Measurements from ENCODE around the gene TTPAL.

Gene TTPAL, protein sequence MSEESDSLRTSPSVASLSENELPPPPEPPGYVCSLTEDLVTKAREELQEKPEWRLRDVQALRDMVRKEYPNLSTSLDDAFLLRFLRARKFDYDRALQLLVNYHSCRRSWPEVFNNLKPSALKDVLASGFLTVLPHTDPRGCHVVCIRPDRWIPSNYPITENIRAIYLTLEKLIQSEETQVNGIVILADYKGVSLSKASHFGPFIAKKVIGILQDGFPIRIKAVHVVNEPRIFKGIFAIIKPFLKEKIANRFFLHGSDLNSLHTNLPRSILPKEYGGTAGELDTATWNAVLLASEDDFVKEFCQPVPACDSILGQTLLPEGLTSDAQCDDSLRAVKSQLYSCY

DNA sequence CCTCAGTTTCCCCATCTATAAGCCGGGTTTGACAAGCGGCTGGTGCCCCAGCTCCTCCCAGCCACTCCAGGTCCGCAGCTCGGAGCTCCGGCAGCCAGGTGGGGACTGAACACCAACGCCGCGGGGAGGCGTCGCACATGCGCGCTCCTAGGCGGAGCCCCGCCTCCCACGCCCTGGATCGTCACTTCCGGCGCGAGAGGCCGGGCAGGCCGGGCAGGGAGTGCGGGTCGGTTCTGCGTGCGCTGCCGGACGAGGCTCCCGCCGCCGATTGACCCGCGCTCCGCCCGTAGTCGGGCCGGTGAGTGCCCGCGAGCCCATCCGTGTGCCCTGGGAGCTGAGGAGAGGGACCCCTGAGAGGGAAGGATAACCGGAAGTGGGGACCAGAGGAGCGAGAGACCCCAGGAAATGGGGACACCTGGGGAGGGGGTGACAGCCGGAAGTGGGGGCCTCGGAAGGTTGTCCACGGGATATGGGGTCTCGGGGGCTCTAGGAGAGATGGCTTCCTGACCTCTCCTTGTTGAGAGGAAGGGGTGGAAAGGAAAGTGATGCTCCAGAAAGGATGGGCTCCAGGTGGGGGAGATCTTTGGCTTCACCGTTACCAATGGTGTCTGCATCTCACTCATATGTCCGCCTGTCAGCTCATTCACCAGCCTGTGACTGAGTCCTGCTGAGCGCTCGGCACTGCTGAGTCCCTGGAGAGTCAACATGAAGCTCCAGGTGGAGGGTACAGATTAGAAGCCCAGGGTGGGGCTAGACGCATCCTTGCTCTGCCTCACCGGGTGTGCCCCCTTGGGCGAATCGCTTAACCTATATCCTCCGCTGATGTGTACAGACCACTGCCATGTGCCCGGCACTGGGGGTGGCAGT is at the start of gene TTPAL:
Gene TTPAL (plus strand): TSS at position 181 of the 867 bp plus-strand sequence. CDS start 4,126 bp downstream, outside the sequence.
- Histone ChIP-seq H3K4me1 (ENCODE audit: control insufficient read depth in 1 of 2, insufficient read depth in 2 of 2, low read length in 2 of 2) (peaks cover 5 to 22% of the 10 kb centered on the region in 2 donors), H3K27me3 (ENCODE audit: control insufficient read depth in 1 of 2, insufficient read depth in 2 of 2, low read length in 2 of 2) (no peaks in the 10 kb centered on the region), H3K9ac (ENCODE audit: low read depth in 1 of 2, low read length in 2 of 2) (peak within 1 kb of the TSS; percentile 89 to 98), H3K27ac (ENCODE audit: low read depth, low read length) (peak within 1 kb of the TSS; percentile 64), H3K36me3 (ENCODE audit: control insufficient read depth in 1 of 2, insufficient read depth in 2 of 2, low read length in 2 of 2) (peaks cover 11 to 13% of the 10 kb centered on the region in 2 donors), H3K9me3 (ENCODE audit: control insufficient read depth in 1 of 2, low read length in 2 of 2) (no peaks in the 10 kb centered on the region), H3K4me3 (ENCODE audit: low read depth in 1 of 2, low read length in 2 of 2) (peak within 1 kb of the TSS; percentile 84 to 97)

DNA sequence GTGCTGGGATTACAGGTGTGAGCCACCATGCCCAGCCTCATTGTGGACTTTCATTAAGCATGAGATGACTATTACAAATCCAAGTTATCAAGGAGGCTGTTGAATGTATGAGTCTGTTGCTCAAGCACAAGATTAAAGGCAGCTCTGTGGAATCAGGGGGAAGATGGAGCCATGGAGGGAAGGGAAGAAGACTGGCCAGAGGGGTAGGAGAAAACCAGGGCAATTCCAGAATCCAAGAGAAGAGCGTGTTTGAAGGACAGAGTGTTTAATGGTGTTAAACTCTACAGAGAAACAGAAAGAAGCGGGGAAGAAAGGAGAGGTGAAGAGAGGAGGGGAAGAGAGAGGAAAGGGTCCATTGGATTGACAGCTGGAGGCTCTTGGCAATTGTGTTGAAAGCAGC is 49.8 kb upstream of the TTPAL start:
- Histone ChIP-seq H3K27me3 (ENCODE audit: control insufficient read depth in 1 of 2, insufficient read depth in 2 of 2, low read length in 2 of 2) (no peaks in the 10 kb centered on the region), H3K4me1 (ENCODE audit: control insufficient read depth in 1 of 2, insufficient read depth in 2 of 2, low read length in 2 of 2) (peaks cover 23 to 35% of the 10 kb centered on the region in 2 donors), H3K9me3 (ENCODE audit: control insufficient read depth in 1 of 2, low read length in 2 of 2) (no peaks in the 10 kb centered on the region), H3K36me3 (ENCODE audit: control insufficient read depth in 1 of 2, insufficient read depth in 2 of 2, low read length in 2 of 2) (peaks cover 41 to 73% of the 10 kb centered on the region in 2 donors), H3K27ac (ENCODE audit: low read depth, low read length) (no peak overlapping the region), H3K4me3 (ENCODE audit: low read depth in 1 of 2, low read length in 2 of 2) (no peak overlapping the region), H3K9ac (ENCODE audit: low read depth in 1 of 2, low read length in 2 of 2) (no peak overlapping the region)

DNA sequence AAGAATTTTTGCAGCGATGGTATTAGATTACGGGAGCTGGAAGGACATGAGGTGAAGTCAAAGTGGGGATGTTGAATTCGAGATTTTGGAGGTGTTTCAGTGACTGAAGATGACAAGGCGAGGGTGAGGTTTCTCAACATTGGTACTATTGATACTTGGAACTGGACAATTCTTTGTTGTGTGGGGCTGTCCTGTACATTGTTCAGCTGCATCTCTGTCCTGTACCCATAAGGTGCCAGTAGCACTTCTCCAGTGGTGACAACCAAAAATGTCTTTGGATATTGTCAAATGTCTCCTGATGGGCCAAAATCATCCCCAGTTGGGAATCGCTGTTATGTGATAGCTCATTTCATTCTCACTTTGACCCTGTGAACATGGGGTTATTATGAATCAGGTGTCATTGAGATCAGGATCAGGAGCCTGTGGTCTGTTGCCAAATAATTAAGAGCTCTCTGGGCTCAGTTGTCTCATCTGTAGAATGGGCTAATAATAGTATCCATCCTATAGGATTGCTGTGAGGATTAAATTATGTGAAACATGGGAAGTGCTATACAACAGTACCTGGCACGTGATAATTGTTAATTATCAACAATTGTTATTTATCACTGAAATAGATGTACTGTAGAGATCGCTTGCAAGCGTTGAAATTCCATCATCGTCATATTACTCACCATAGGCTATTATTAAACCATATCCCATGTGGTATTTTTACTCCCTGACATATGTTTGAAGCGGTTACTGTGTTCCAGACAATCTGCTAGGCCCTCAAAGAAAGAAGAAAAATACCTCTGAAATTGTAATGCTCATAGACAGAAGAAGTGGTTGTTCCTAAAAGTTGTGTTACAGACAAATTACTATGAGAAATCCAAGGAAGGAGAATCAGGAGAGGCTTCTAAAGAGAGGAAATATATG is 48.5 kb upstream of the TTPAL start:
- H3K27ac ChIP-seq (ENCODE audit: low read depth, low read length): no peak overlapping the region
- peaks cover 31% of the 10 kb centered on the region in 2 donors for H3K4me1 ChIP-seq (ENCODE audit: control insufficient read depth in 1 of 2, insufficient read depth in 2 of 2, low read length in 2 of 2)
- H3K27me3 ChIP-seq (ENCODE audit: control insufficient read depth in 1 of 2, insufficient read depth in 2 of 2, low read length in 2 of 2): no peaks in the 10 kb centered on the region
- H3K9ac ChIP-seq (ENCODE audit: low read depth in 1 of 2, low read length in 2 of 2): no peak overlapping the region
- no peaks in the 10 kb centered on the region for H3K9me3 ChIP-seq (ENCODE audit: control insufficient read depth in 1 of 2, low read length in 2 of 2)
- H3K36me3 ChIP-seq (ENCODE audit: control insufficient read depth in 1 of 2, insufficient read depth in 2 of 2, low read length in 2 of 2): peaks cover 37 to 65% of the 10 kb centered on the region in 2 donors
- H3K4me3 ChIP-seq (ENCODE audit: low read depth in 1 of 2, low read length in 2 of 2): no peak overlapping the region

DNA sequence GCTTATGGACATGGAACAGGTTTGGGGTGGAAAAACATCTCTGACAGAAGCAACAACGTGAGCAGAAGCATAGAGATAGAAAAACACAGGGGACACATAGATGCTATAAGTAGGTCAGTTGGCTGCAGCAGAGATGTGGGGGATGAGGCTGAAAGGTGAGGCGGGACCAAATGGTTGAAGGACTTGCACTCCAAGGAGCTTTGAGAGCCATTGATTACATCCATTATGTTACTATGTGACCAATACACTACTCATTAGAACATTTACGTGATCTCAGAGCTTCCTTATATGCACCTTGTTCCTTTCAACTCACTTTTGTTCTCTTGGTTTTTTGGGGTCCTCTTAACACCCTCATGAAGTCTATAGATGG is 47.9 kb upstream of the TTPAL start:
- Histone ChIP-seq H3K4me1 (ENCODE audit: control insufficient read depth in 1 of 2, insufficient read depth in 2 of 2, low read length in 2 of 2) (peaks cover 30 to 31% of the 10 kb centered on the region in 2 donors), H3K9ac (ENCODE audit: low read depth in 1 of 2, low read length in 2 of 2) (no peak overlapping the region), H3K4me3 (ENCODE audit: low read depth in 1 of 2, low read length in 2 of 2) (no peak overlapping the region), H3K9me3 (ENCODE audit: control insufficient read depth in 1 of 2, low read length in 2 of 2) (no peaks in the 10 kb centered on the region), H3K27me3 (ENCODE audit: control insufficient read depth in 1 of 2, insufficient read depth in 2 of 2, low read length in 2 of 2) (no peaks in the 10 kb centered on the region), H3K36me3 (ENCODE audit: control insufficient read depth in 1 of 2, insufficient read depth in 2 of 2, low read length in 2 of 2) (peaks cover 35 to 62% of the 10 kb centered on the region in 2 donors), H3K27ac (ENCODE audit: low read depth, low read length) (no peak overlapping the region)

DNA sequence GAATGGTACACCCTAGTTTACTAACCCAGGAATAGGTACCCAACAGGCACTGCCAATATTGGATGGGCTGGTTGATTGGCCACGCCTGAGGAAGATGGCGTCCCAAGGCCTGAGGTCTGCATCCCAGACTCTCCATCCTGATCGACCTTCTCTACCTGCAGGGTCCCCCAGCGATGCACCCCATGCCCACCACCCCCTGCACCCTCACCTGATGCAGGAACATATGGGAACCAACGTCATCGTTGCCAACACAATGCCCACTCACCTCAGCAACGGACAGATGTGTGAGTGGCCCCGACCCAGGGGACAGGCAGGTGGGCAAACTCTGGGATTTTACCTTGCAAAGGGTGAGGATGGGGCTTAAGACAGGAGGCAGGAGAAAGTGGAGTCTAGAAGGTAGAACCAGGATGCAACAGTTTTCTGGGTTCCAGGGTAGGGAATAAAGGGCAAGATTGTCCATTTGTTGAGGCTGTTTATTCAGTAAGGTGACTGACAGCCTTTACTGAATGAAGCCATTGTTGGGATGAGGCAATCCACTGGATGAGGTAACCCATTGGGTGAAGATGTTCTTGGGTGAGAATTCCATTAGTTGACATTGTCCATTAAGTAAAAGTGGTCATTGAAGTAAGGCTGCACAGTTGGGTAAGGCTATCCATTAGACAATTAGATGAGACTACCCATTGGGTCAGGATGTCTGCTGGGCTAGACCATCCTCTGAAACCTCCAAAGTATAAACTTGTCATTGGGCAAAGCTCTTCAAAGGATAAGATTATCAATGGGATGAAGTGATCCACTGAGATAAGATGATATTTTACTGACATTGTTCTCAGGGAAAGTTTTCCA is 47.3 kb upstream of the TTPAL start:
- Histone ChIP-seq H3K4me1 (ENCODE audit: control insufficient read depth in 1 of 2, insufficient read depth in 2 of 2, low read length in 2 of 2) (peaks cover 30 to 31% of the 10 kb centered on the region in 2 donors), H3K9ac (ENCODE audit: low read depth in 1 of 2, low read length in 2 of 2) (no peak overlapping the region), H3K27me3 (ENCODE audit: control insufficient read depth in 1 of 2, insufficient read depth in 2 of 2, low read length in 2 of 2) (no peaks in the 10 kb centered on the region), H3K27ac (ENCODE audit: low read depth, low read length) (no peak overlapping the region), H3K36me3 (ENCODE audit: control insufficient read depth in 1 of 2, insufficient read depth in 2 of 2, low read length in 2 of 2) (peaks cover 33 to 59% of the 10 kb centered on the region in 2 donors), H3K9me3 (ENCODE audit: control insufficient read depth in 1 of 2, low read length in 2 of 2) (no peaks in the 10 kb centered on the region), H3K4me3 (ENCODE audit: low read depth in 1 of 2, low read length in 2 of 2) (no peak overlapping the region)

DNA sequence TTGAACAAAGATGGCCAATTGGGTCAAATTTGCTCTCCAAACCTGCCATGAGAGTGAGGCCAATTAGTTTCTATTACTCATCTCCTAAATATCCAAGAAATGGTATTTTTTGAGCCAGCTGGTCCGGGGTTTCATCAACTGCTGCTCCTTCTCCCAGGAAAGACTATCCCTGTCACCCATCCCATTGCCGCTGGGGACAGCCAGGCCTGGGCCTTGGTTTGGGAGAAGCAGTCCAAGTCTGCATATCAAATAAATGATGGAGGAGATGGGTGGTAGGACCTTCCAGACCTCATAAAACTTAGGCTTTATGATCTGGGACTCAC is 46.7 kb upstream of the TTPAL start:
- no peaks in the 10 kb centered on the region for H3K27me3 ChIP-seq (ENCODE audit: control insufficient read depth in 1 of 2, insufficient read depth in 2 of 2, low read length in 2 of 2)
- no peak overlapping the region for H3K9ac ChIP-seq (ENCODE audit: low read depth in 1 of 2, low read length in 2 of 2)
- H3K27ac ChIP-seq (ENCODE audit: low read depth, low read length): no peak overlapping the region
- no peak overlapping the region for H3K4me3 ChIP-seq (ENCODE audit: low read depth in 1 of 2, low read length in 2 of 2)
- H3K4me1 ChIP-seq (ENCODE audit: control insufficient read depth in 1 of 2, insufficient read depth in 2 of 2, low read length in 2 of 2): peaks cover 35 to 36% of the 10 kb centered on the region in 2 donors
- peaks cover 28 to 53% of the 10 kb centered on the region in 2 donors for H3K36me3 ChIP-seq (ENCODE audit: control insufficient read depth in 1 of 2, insufficient read depth in 2 of 2, low read length in 2 of 2)
- no peaks in the 10 kb centered on the region for H3K9me3 ChIP-seq (ENCODE audit: control insufficient read depth in 1 of 2, low read length in 2 of 2)

DNA sequence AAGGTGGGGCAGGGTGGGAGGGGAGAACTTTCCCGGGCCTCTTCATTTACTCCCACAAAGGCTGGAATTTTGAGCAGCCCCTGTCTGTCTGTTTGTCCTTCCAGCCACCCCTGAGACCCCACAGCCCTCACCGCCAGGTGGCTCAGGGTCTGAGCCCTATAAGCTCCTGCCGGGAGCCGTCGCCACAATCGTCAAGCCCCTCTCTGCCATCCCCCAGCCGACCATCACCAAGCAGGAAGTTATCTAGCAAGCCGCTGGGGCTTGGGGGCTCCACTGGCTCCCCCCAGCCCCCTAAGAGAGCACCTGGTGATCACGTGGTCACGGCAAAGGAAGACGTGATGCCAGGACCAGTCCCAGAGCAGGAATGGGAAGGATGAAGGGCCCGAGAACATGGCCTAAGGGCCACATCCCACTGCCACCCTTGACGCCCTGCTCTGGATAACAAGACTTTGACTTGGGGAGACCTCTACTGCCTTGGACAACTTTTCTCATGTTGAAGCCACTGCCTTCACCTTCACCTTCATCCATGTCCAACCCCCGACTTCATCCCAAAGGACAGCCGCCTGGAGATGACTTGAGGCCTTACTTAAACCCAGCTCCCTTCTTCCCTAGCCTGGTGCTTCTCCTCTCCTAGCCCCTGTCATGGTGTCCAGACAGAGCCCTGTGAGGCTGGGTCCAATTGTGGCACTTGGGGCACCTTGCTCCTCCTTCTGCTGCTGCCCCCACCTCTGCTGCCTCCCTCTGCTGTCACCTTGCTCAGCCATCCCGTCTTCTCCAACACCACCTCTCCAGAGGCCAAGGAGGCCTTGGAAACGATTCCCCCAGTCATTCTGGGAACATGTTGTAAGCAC is 46.0 kb upstream of the TTPAL start:
- peak overlapping the region; percentile 28 to 64 for H3K9ac ChIP-seq (ENCODE audit: low read depth in 1 of 2, low read length in 2 of 2)
- H3K27me3 ChIP-seq (ENCODE audit: control insufficient read depth in 1 of 2, insufficient read depth in 2 of 2, low read length in 2 of 2): no peaks in the 10 kb centered on the region
- no peak overlapping the region for H3K4me3 ChIP-seq (ENCODE audit: low read depth in 1 of 2, low read length in 2 of 2)
- peak overlapping the region; percentile 15 for H3K27ac ChIP-seq (ENCODE audit: low read depth, low read length)
- peaks cover 22 to 47% of the 10 kb centered on the region in 2 donors for H3K36me3 ChIP-seq (ENCODE audit: control insufficient read depth in 1 of 2, insufficient read depth in 2 of 2, low read length in 2 of 2)
- no peaks in the 10 kb centered on the region for H3K9me3 ChIP-seq (ENCODE audit: control insufficient read depth in 1 of 2, low read length in 2 of 2)
- peaks cover 31 to 40% of the 10 kb centered on the region in 2 donors for H3K4me1 ChIP-seq (ENCODE audit: control insufficient read depth in 1 of 2, insufficient read depth in 2 of 2, low read length in 2 of 2)

DNA sequence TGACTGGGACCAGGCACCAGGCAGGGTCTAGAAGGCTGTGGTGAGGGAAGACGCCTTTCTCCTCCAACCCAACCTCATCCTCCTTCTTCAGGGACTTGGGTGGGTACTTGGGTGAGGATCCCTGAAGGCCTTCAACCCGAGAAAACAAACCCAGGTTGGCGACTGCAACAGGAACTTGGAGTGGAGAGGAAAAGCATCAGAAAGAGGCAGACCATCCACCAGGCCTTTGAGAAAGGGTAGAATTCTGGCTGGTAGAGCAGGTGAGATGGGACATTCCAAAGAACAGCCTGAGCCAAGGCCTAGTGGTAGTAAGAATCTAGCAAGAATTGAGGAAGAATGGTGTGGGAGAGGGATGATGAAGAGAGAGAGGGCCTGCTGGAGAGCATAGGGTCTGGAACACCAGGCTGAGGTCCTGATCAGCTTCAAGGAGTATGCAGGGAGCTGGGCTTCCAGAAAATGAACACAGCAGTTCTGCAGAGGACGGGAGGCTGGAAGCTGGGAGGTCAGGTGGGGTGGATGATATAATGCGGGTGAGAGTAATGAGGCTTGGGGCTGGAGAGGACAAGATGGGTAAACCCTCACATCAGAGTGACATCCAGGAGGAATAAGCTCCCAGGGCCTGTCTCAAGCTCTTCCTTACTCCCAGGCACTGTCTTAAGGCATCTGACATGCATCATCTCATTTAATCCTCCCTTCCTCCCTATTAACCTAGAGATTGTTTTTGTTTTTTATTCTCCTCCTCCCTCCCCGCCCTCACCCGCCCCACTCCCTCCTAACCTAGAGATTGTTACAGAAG is 45.2 kb upstream of the TTPAL start:
- no peaks in the 10 kb centered on the region for H3K9me3 ChIP-seq (ENCODE audit: control insufficient read depth in 1 of 2, low read length in 2 of 2)
- H3K9ac ChIP-seq (ENCODE audit: low read depth in 1 of 2, low read length in 2 of 2): peak overlapping the region; percentile 28 to 64
- peaks cover 22 to 38% of the 10 kb centered on the region in 2 donors for H3K36me3 ChIP-seq (ENCODE audit: control insufficient read depth in 1 of 2, insufficient read depth in 2 of 2, low read length in 2 of 2)
- H3K27me3 ChIP-seq (ENCODE audit: control insufficient read depth in 1 of 2, insufficient read depth in 2 of 2, low read length in 2 of 2): no peaks in the 10 kb centered on the region
- H3K4me3 ChIP-seq (ENCODE audit: low read depth in 1 of 2, low read length in 2 of 2): no peak overlapping the region
- H3K4me1 ChIP-seq (ENCODE audit: control insufficient read depth in 1 of 2, insufficient read depth in 2 of 2, low read length in 2 of 2): peaks cover 31 to 45% of the 10 kb centered on the region in 2 donors
- peak overlapping the region; percentile 15 for H3K27ac ChIP-seq (ENCODE audit: low read depth, low read length)

Data from duodenal mucosa (tissue), 2 donors.